Activated CD8-positive, alpha-beta memory T cell treated with anti-CD3 and anti-CD28 coated beads, Interleukin-2, amount 50 U/mL, for 1 hour (primary cell): ENCODE results near the gene JMJD8.

Experiments used
- DNase-seq: peaks from one replicate; pipeline ENCODE4 v3.0.0-alpha.2; 2020; ENCODE audit errors: extremely low read depth

JMJD8 gene

DNA sequence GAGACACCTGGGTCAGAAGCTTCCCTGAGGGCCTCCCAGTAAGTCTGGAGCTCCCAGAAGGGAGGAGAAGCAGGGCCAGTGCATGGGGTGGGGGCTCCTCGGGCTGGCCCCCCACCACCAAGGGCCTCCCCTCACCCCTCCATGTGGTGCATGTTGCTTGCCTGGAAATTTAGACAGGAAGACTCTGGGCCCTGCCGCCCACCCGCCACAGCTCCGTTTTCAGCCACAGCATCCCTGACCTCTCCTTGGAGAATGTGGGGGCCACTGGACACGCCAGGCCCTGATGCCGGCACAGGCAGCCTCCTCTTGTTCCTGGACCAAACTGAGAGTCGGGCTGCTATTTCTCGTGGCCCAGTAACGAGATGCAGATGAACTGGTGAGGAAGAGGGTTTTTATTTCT lies 45.3 kb downstream of the JMJD8 start:
- no peak for DNase-seq

GRCh38 chr16:638034-638543 lies 46.0 kb downstream of the JMJD8 start:
- no peak for DNase-seq

DNA sequence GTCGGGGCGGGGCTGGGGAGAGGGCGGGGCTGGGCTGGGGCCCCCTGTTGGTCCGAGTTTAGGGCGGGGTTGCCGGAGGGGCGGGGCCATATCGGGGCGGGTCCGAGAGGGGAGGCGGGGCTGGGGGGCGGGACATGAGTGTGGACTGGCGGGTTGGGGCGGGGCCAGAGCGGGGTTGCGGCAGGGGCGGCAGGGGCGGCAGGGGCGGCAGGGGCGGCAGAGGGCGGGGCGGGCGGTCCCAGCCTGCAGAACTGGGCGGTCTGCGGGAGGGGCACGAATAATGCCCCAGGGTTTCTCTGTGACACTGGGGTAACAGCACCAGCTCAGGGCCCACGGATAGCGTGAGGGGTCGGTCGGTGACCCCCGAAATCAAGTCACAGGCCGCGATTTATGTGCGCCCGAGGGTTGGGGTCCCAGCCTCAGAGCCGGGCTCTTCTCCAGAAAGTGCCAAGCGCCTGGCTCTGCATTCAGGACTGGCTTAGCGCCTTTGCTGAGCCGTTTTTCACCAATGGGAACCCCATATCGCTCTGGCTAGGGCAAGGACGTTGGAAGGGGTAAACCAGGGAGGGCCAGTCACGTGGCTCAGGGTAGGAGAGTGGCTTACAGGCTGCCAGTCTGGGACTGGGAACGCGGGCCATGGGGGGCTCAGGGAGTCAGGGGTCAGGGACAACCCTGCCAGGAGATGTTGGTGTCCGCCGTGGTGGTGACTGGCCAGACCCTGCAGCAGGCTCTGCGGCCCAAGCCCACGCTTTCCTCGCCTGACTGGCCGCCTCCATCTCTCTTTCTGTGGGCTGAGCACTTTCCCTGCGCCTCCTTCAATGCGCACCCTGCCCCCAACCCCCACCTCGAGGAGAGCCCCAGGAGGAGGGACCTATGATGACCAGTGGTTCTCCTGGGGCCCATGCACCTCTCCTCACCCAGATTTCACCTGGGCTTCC lies 46.8 kb downstream of the JMJD8 start:
- peak; percentile 70 for DNase-seq

DNA sequence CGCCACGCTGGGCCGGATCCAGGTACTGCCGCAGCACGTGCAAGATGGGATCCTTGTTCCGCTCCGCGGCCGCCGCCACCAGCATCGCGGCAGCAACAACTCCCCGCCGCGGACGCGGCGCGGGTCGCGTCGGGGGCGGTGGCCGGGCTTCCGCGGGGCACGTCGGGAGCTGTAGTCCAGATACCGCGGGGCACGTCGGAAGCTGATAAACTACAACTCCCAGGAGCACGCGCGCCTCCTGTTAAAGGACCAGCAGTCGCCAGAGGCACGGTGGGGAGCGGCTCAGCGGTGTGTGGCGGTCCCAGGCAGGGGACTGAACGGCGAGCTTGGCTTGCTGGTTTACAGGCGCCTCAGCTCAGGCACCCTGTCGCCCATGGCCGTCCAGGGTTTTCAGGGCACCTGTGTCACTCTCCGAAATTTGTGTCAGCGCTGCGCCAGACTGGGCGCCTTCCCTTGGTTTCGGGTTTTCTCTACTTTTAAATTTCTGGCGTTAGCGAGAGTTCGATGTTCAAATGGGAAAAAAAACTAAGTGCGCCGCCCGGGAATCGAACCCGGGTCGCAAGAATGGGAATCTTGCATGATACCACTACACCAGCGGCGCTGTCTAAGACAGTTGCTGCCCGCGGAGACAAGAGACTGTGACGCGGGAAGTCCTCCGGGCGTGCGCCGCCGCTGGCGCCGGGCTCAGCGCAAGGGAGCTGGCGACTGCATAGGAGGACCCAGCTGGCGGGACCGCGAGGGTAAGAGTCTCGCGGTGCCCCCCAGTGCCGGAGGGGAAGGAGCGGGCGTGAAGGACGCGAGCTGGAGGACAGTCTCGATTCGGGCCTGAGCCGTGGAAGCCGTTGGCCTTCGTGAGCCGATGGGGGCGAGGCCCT lies 47.7 kb downstream of the JMJD8 start, which contains the start of gene METTL26:
Gene METTL26, minus strand, starts transcription at position 100 of the 875 bp plus-strand sequence. Its CDS starts 15 bp downstream, at position 85.
- peak; percentile 82 for DNase-seq

DNA sequence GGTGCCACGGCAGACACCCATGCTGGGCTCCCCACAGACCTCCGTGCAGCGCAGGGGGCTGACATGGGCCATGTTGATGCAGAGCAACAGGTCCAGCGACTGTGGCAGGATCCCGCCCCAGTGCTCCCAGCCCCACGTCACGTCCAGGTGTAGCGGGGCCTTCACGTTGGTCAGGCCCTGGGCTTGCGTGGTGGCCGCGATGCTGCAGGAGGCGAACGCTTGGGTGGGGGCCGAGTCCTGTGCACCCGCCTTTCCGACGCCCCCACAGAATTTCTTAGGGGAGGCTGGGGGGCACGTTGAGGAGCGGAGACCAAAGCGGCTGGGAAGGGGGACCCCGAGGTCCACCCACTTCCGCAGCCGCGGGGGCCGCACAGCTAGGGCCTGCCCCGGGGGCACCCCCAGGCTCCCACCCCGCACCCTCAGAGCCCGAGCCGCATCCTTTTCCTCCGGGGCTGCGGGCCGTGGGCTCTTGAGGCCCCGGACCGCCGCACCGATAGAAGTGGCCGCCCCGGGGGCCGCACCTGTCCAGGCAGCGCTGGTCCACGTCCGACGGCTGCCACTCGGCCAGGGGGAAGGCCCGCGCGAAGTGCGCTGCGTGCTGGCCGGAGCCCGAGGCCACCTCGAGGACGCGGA lies 48.4 kb downstream of the JMJD8 start:
- no peak for DNase-seq

- DNase-seq, result no peak
Measured at GRCh38 chr16:634996-635395, 49.1 kb downstream of the JMJD8 start.

GRCh38 chr16:634051-634670 lies 50.0 kb downstream of the JMJD8 start:
- DNase-seq, result no peak

- no peak for DNase-seq
Measured at GRCh38 chr16:633336-634050, 50.6 kb downstream of the JMJD8 start.

- DNase-seq, result no peak
Measured at GRCh38 chr16:632486-633335, 51.4 kb downstream of the JMJD8 start.

DNA sequence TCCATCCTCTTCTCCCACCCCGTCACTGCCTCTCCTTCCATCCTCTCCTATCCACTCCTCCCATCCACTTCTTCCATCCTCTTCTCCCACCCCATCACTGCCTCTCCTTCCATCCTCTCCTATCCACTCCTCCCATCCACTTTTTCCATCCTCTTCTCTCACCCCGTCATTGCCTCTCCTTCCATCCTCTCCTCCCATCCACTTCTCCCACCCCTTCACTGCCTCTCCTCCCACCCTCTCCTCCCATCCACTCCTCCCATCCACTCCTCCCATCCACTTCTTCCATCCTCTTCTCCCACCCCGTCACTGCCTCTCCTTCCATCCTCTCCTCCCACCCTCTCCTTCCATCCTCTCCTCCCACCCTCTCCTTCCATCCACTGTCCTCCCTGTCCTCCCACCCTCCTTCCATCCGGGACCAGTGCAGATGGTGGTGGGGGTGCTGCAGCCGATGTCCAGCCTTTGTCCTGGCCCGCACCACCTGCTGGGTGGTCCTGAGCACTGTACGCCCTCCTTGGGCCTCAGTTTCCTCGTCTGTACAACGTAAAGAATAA lies 52.3 kb downstream of the JMJD8 start:
- DNase-seq, result no peak
